OCI-LY3 (cell line): ENCODE results near the gene SHANK3.

Source experiments
- H2AFZ ChIP-seq: fragments of 200-600, 300-600 bp; shearing (Covaris generic); 2 replicates; pipeline ENCODE4 v1.6.0; 2014; ENCODE audit warnings: antibody characterized with exemption, low read depth, low read length
- H3K27ac ChIP-seq: fragments of 200-600, 300-600 bp; sonication (generic); 2 replicates; pipeline ENCODE4 v1.5.1; 2014; ENCODE audit warnings: mild to moderate bottlenecking, low read length, moderate library complexity, mixed read lengths
- H3K27me3 ChIP-seq: fragments of 200-600, 300-600 bp; sonication (generic); 2 replicates; pipeline ENCODE4 v1.6.1; 2014; ENCODE audit warnings: low read depth, low read length, mixed read lengths
- H3K36me3 ChIP-seq: fragments of 200-600, 300-600 bp; sonication (generic); replicated peaks from 2 replicates; pipeline ENCODE3; 2014; ENCODE audit warnings: low read depth, low read length, mixed read lengths
- H3K4me1 ChIP-seq: fragments of 300-600, 200-600 bp; sonication (generic); 2 replicates; pipeline ENCODE4 v1.6.1; 2014; ENCODE audit warnings: low read length, mixed read lengths
- H3K4me2 ChIP-seq: fragments of 200-600, 300-600 bp; sonication (generic); 2 replicates; pipeline ENCODE4 v1.6.1; 2014; ENCODE audit warnings: low read length, mixed read lengths
- H3K4me3 ChIP-seq: fragments of 300-600, 200-600 bp; sonication (generic); 2 replicates; pipeline ENCODE4 v1.5.1; 2014; ENCODE audit warnings: antibody characterized with exemption, mild to moderate bottlenecking, low read length, moderate library complexity
- H3K79me2 ChIP-seq: fragments of 300-600, 200-600 bp; shearing (Covaris generic); 2 replicates; pipeline ENCODE4 v1.6.1; 2014; ENCODE audit warnings: mild to moderate bottlenecking, low read length, mixed read lengths
- H3K9ac ChIP-seq: fragments of 300-600, 200-600 bp; shearing (Covaris generic); 2 replicates; pipeline ENCODE4 v1.6.0; 2014; ENCODE audit warnings: mild to moderate bottlenecking, low read length, moderate library complexity
- H3K9me3 ChIP-seq: fragments of 200-600, 300-600 bp; shearing (Covaris generic); 2 replicates; pipeline ENCODE4 v1.6.1; 2014; ENCODE audit warnings: low read length, mixed read lengths; ENCODE audit not compliant: insufficient read depth
- H4K20me1 ChIP-seq: fragments of 200-600, 300-600 bp; sonication (generic); 2 replicates; pipeline ENCODE4 v1.6.1; 2016; ENCODE audit warnings: low read length, mixed read lengths; ENCODE audit not compliant: insufficient read depth
- CTCF ChIP-seq: fragments of 200-600, 300-600 bp; sonication (generic); IDR thresholded peaks from 2 replicates; pipeline ENCODE4 v1.5.1; 2014; ENCODE audit warnings: antibody characterized with exemption, low read length, low read depth
- EZH2phosphoT487 ChIP-seq: fragments of 200-600 bp; shearing (Covaris generic); IDR thresholded peaks from 2 replicates; pipeline ENCODE4 v1.6.1; 2018; ENCODE audit warnings: antibody characterized with exemption, mixed run types, low read depth

Gene SHANK3

DNA sequence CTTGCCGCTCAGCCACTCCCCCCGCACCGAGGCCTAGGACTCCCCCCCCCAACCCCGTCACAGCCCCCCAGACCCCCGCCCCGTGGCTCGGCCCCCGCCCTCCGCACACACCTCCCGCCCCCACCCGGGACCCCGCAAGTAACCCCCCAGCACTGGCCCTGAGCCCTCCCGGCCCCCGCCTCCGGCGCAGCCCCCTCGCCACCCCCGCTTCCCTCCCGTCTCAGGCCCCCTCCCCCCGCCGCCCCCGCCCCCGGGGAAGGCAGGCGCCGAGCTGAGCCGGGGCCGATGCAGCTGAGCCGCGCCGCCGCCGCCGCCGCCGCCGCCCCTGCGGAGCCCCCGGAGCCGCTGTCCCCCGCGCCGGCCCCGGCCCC, 1.5 kb downstream of the SHANK3 start:
- no peak for TF ChIP-seq EZH2phosphoT487
- no peak for TF ChIP-seq CTCF
- H3K79me2 ChIP-seq = no peaks in the 10 kb centered on the region
- H4K20me1 ChIP-seq = no peaks in the 10 kb centered on the region
- H3K9me3 ChIP-seq = no peaks in the 10 kb centered on the region
- no peaks in the 10 kb centered on the region for H3K36me3 ChIP-seq
- H3K4me3 ChIP-seq = no peak overlapping the region
- no peak overlapping the region for H2AFZ ChIP-seq
- H3K4me2 ChIP-seq = no peak overlapping the region
- no peaks in the 10 kb centered on the region for H3K27me3 ChIP-seq
- H3K27ac ChIP-seq = no peak overlapping the region
- H3K4me1 ChIP-seq = no peaks in the 10 kb centered on the region
- no peak overlapping the region for H3K9ac ChIP-seq

DNA sequence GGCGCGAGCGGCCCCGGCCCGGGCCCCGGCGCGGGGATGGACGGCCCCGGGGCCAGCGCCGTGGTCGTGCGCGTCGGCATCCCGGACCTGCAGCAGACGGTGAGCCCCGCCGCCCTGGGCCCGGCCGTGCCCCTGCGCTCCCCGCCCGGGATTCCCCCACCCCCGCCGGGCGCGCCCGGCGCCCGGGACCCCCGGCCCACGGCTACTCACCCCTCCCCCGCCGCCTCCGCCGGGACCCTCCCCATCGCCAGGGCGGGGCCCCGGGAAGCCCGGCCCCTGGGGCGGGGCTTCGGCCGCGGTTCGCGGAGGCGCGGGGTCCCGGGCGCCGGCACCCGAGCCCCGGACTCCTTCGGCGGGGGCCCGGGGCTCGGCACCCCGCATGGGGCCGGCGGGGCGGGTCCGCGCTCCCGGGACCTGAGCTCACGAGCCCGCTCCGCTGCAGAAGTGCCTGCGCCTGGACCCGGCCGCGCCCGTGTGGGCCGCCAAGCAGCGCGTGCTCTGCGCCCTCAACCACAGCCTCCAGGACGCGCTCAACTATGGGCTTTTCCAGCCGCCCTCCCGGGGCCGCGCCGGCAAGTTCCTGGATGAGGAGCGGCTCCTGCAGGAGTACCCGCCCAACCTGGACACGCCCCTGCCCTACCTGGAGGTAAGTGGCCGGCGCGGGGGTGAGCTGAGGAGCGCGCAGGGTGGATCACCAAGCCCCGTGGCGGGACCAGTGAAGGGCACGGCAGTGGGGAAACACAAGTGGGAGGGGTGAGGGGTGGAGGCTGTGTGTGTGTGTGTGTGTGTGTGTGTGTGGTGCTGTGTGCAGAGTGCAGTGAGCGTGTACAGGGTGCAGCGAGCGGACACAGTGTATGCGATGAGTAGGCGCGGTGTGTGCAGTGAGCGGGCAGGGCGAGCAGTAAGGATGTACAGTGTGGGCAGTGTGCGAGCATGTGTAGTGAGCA, 2.3 kb downstream of the SHANK3 start:
- TF ChIP-seq CTCF (no peak), EZH2phosphoT487 (no peak)
- Histone ChIP-seq H3K79me2 (no peaks in the 10 kb centered on the region), H3K27me3 (no peaks in the 10 kb centered on the region), H4K20me1 (no peaks in the 10 kb centered on the region), H3K4me1 (no peaks in the 10 kb centered on the region), H3K27ac (no peak overlapping the region), H2AFZ (no peak overlapping the region), H3K4me2 (no peak overlapping the region), H3K36me3 (no peaks in the 10 kb centered on the region), H3K9me3 (no peaks in the 10 kb centered on the region), H3K9ac (no peak overlapping the region), H3K4me3 (no peak overlapping the region)

DNA sequence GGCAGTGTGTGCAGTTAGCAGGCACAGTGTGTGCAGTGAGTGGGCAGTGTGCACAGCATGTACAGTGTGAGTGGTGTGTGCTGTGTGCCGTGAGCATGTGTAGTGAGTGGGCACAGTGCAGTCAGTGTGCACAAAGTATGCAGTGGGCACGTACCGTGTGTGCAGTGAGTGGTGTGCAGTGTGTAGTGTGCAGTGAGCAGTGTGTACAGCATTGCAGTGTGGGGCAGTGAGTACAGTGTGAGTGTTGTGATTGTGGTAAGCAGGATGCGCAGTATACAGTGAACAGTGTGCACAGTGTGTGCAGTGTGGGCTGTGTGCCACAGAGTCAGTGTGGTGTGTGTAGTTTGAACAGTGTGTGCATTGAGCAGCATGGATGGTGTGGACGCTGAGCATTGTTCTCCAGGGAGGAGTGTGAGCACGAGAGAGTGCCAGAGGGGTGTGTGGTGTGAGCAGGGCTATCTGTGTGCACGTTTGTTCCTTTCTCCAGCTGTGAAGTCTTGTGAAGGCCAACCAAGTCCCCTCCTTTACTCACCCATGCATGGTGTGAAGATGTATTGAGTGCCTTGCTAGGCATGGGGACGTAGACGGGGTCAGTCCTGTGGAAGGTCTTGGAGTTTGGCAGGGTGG, 3.0 kb downstream of the SHANK3 start:
- H4K20me1 ChIP-seq = no peaks in the 10 kb centered on the region
- TF ChIP-seq CTCF (no peak), EZH2phosphoT487 (no peak)
- H3K27ac ChIP-seq = no peak overlapping the region
- H3K9me3 ChIP-seq = no peaks in the 10 kb centered on the region
- no peaks in the 10 kb centered on the region for H3K4me1 ChIP-seq
- no peak overlapping the region for H3K9ac ChIP-seq
- H3K36me3 ChIP-seq = no peaks in the 10 kb centered on the region
- H3K4me2 ChIP-seq = no peak overlapping the region
- H3K27me3 ChIP-seq = no peaks in the 10 kb centered on the region
- no peak overlapping the region for H3K4me3 ChIP-seq
- H2AFZ ChIP-seq = no peak overlapping the region
- no peaks in the 10 kb centered on the region for H3K79me2 ChIP-seq

DNA sequence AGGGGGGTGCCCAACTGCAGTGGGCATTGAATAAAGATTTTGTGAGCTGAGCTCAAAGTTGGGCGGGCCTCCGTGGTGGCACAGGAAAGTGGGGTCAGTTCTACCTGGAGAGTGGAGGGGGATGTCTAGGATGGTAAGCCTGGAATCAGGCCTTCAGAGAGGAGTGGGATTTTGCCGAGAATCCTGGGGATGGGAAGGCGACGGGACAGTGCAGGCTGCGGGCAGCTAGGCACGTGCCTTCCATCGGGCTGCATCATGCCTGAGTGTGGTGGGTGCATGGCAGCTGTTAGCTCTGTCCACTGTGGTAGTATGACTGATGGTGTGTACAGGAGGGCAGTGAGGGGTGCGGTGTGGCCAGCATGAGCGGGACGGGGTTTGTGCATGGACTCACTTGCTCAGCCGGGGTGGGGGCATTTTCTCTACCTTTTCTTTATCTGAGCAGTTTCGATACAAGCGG, 3.6 kb downstream of the SHANK3 start:
- no peaks in the 10 kb centered on the region for H3K9me3 ChIP-seq
- H3K4me2 ChIP-seq = no peak overlapping the region
- no peaks in the 10 kb centered on the region for H3K4me1 ChIP-seq
- H3K36me3 ChIP-seq = no peaks in the 10 kb centered on the region
- TF ChIP-seq EZH2phosphoT487 (no peak), CTCF (no peak)
- no peaks in the 10 kb centered on the region for H3K27me3 ChIP-seq
- H4K20me1 ChIP-seq = no peaks in the 10 kb centered on the region
- H2AFZ ChIP-seq = no peak overlapping the region
- H3K4me3 ChIP-seq = no peak overlapping the region
- H3K9ac ChIP-seq = no peak overlapping the region
- no peaks in the 10 kb centered on the region for H3K79me2 ChIP-seq
- no peak overlapping the region for H3K27ac ChIP-seq
